HepG2 (cell line): ENCODE results near the gene SMIM14. TPM values are rescaled to one million over a fixed set of nuclear protein-coding genes. Genes with fewer than 3 reads are reported as not detected.

Experiments
- CEBPB ChIP-seq: IDR thresholded peaks from 2 replicates; pipeline ENCODE4 v1.6.1; 2011; ENCODE audit warnings: low read depth, low read length, improper control_type of control experiment, borderline replicate concordance
- GATAD2A ChIP-seq: IDR thresholded peaks from 2 replicates; pipeline ENCODE4 v1.6.1; 2016
- KLF6 ChIP-seq: IDR thresholded peaks from 2 replicates; pipeline ENCODE4 v1.8.0; 2016; ENCODE audit warnings: missing biosample characterization, missing genetic modification reagents
- MAZ ChIP-seq, 2 experiments: sonication (generic) in 1 of 2; formaldehyde crosslinking in 1 of 2; IDR thresholded peaks; 2 replicates each; pipeline versions ENCODE4 v1.5.0 to v1.6.1; 2012 to 2020; ENCODE audit warnings: low read depth in 2 of 2, mild to moderate bottlenecking in 2 of 2, borderline replicate concordance in 1 of 2, improper control_type of control experiment in 1 of 2, low read length in 1 of 2, missing genetic modification reagents in 1 of 2, moderate library complexity in 1 of 2
- MBD4 ChIP-seq: IDR thresholded peaks from 2 replicates; pipeline ENCODE4 v1.6.1; 2012; ENCODE audit warnings: low read length, inconsistent platforms, borderline replicate concordance
- NCOA5 ChIP-seq: sonication (generic); formaldehyde crosslinking; IDR thresholded peaks from 2 replicates; pipeline ENCODE4 v1.4.0; 2020; ENCODE audit warnings: missing genetic modification reagents
- POLR2AphosphoS5 ChIP-seq: IDR thresholded peaks from 2 replicates; pipeline ENCODE4 v1.6.1; 2012; ENCODE audit warnings: low read depth, low read length
- SSRP1 ChIP-seq: IDR thresholded peaks from 2 replicates; pipeline ENCODE4 v1.6.1; 2016; ENCODE audit warnings: control low read depth
- ZBTB8A ChIP-seq: sonication (generic); formaldehyde crosslinking; IDR thresholded peaks from 2 replicates; pipeline ENCODE4 v1.4.0; 2020; ENCODE audit warnings: mild to moderate bottlenecking, low read depth, missing genetic modification reagents, borderline replicate concordance
- ZNF446 ChIP-seq: sonication (generic); formaldehyde crosslinking; IDR thresholded peaks from 2 replicates; pipeline ENCODE4 v1.5.0; 2020; ENCODE audit warnings: mild to moderate bottlenecking, missing genetic modification reagents
- ZNF549 ChIP-seq: sonication (generic); formaldehyde crosslinking; IDR thresholded peaks from 2 replicates; pipeline ENCODE4 v1.5.0; 2020; ENCODE audit warnings: missing genetic modification reagents
- ZNF672 ChIP-seq: sonication (generic); formaldehyde crosslinking; IDR thresholded peaks from 2 replicates; pipeline ENCODE4 v1.8.1; 2022; ENCODE audit warnings: missing genetic modification reagents
- ZNF749 ChIP-seq: sonication (generic); formaldehyde crosslinking; IDR thresholded peaks from 2 replicates; pipeline ENCODE4 v1.8.0; 2022; ENCODE audit warnings: mild to moderate bottlenecking, missing genetic modification reagents, moderate library complexity, borderline replicate concordance
- polyA plus RNA-seq, 8 experiments: library from polyadenylated mRNA; depleted of rRNA in 3 of 8; stranded (reverse) in 7 of 8; unstranded in 1 of 8; fragments of >200 nt; fragmentation: Illumina TruSeq in 4 of 8; extraction: Trizol in 4 of 8; gene quantifications; 2 replicates each; pipeline versions ENCODE4 v1.2.1 to v1.2.3, GENCODE V29; 2011 to 2016; ENCODE audit warnings: low read depth in 4 of 8, missing spikeins in 1 of 8, mixed read lengths in 1 of 8; ENCODE audit not compliant: insufficient read depth in 1 of 8
- small RNA-seq, 3 experiments: library from RNA; depleted of rRNA; stranded (forward); fragments of <200 nt; gene quantifications; one replicate each; pipeline ENCODE3, GENCODE V24; 2012; ENCODE audit warnings: low read depth in 2 of 3, low replicate concordance in 1 of 3; ENCODE audit not compliant: insufficient read length in 3 of 3, insufficient read depth in 2 of 3
- total RNA-seq, 5 experiments: library from RNA; depleted of rRNA; stranded (reverse); fragments of >200 nt; fragmentation: Illumina TruSeq; extraction: Trizol; gene quantifications; 2 replicates each; pipeline ENCODE4 v1.2.3, GENCODE V29; 2016; ENCODE audit warnings: low read depth in 1 of 5
- TF ChIP-seq, protein P1 (sequence below): sonication (generic); formaldehyde crosslinking; IDR thresholded peaks from 2 replicates; pipeline ENCODE4 v1.5.0; 2020; ENCODE audit warnings: mild to moderate bottlenecking, missing genetic modification reagents

SMIM14 gene
- total and polyA plus RNA-seq, 2 of the 13 experiments (the other 11 are each of a cell fraction or from before 2014, with no cell fraction given): 16.3 to 28.1 TPM

DNA sequence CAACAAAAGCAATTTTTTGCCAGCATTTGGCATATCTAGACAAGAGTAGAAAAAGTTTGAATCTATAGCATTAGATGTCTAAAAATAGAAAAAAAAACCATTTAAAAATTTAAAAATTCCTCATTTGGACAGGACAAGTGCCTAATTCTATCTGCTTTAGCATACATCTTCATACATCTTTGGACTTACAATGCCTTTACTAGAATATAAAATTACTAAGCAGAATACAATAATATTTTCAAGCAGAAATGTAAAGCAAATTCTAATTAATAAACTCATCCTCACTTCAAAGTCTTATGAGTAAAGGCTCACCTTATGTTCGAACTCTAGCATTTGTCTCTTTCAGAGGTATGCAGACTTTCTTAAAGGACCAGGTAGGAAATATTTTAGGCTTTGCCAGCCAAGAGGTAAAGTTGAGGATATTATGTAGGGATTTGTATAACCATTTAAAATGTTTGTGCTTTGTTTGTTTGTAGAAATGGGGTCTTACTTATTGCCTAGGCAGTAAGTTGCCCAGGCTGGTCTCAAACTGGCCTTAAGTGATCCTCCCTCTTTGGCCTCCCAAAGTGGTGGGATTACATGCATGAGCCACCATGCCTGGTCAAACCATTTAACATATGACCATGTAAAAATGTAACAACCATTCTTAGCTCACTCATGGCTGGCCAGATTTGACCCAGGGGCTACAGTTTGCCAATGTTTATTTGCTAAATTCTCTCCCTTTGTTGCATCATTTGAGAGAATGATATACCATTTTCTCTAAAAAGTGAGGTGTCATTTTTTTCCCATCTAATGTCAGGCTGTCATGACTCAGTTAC is 140.5 kb downstream of the SMIM14 start (continued):
- TF ChIP-seq CEBPB (peak; percentile 32; the same call in 1 of the 2 replicates), KLF6 (CRISPR knock-in tag) (0 out of 2 replicates have a peak, but pooled peaks have one; percentile 27), MAZ (IDR thresholded peaks at IDR 0.05; ENCODE audit: borderline replicate concordance, low read depth, low read length) (no peak), MAZ (CRISPR knock-in tag; IDR thresholded peaks at IDR 0.05; ENCODE audit: low read depth) (no peak), SSRP1 (CRISPR knock-in tag) (peak; percentile 57; the same call in 1 of the 2 replicates), ZNF446 (no peak), ZNF549 (CRISPR knock-in tag) (no peak), MBD4 (peak; percentile 70; the same call in 1 of the 2 replicates), ZNF672 (no peak), GATAD2A (CRISPR knock-in tag) (0 out of 2 replicates have a peak, but pooled peaks have one; percentile 8), ZNF749 (peak; percentile 40; the same call in 1 of the 2 replicates), POLR2AphosphoS5 (peak; percentile 79), ZBTB8A (CRISPR knock-in tag) (no peak), NCOA5 (no peak)
- TF ChIP-seq, protein P1, sequence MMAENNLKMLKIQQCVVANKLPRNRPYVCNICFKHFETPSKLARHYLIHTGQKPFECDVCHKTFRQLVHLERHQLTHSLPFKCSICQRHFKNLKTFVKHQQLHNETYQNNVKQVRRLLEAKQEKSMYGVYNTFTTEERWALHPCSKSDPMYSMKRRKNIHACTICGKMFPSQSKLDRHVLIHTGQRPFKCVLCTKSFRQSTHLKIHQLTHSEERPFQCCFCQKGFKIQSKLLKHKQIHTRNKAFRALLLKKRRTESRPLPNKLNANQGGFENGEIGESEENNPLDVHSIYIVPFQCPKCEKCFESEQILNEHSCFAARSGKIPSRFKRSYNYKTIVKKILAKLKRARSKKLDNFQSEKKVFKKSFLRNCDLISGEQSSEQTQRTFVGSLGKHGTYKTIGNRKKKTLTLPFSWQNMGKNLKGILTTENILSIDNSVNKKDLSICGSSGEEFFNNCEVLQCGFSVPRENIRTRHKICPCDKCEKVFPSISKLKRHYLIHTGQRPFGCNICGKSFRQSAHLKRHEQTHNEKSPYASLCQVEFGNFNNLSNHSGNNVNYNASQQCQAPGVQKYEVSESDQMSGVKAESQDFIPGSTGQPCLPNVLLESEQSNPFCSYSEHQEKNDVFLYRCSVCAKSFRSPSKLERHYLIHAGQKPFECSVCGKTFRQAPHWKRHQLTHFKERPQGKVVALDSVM (CRISPR knock-in tag): peak; percentile 81

Small RNAs within 50 kb of the gene (small RNA-seq; reads per million reads assigned to genes)
- 0 reads per million in 3 experiments for gene RNU7-11P

Other genes starting within 250 kb of the SMIM14 start
- gene KLB, start 231.9 kb downstream of the SMIM14 start, total RNA-seq (2016; rRNA removed; fragmentation: Illumina TruSeq; extraction: Trizol): 41.9 and 82.0 TPM in 2 replicates
- gene KLB, start 231.9 kb downstream of the SMIM14 start, polyA plus RNA-seq (2011; rRNA removed): 22.6 and 25.3 TPM in 2 replicates
- gene RPL9, start 179.9 kb downstream of the SMIM14 start, total RNA-seq (2016; rRNA removed; fragmentation: Illumina TruSeq; extraction: Trizol): 2,148 and 2,808 TPM in 2 replicates
- gene RPL9, start 179.9 kb downstream of the SMIM14 start, polyA plus RNA-seq (2011; rRNA removed): 849 and 993 TPM in 2 replicates
- gene LIAS, start 179.8 kb downstream of the SMIM14 start, total RNA-seq (2016; rRNA removed; fragmentation: Illumina TruSeq; extraction: Trizol): 16.6 and 18.3 TPM in 2 replicates
- 11.4 and 16.0 TPM in 2 replicates for gene LIAS, start 179.8 kb downstream of the SMIM14 start, polyA plus RNA-seq (2011; rRNA removed)
- 384 and 661 TPM in 2 replicates for gene UGDH, start 111.4 kb downstream of the SMIM14 start, total RNA-seq (2016; rRNA removed; fragmentation: Illumina TruSeq; extraction: Trizol)
- 89.8 and 99.0 TPM in 2 replicates for gene UGDH, start 111.4 kb downstream of the SMIM14 start, polyA plus RNA-seq (2011; rRNA removed)
- gene UBE2K, start 59.3 kb upstream of the SMIM14 start, total RNA-seq (2016; rRNA removed; fragmentation: Illumina TruSeq; extraction: Trizol): 36.2 and 72.9 TPM in 2 replicates
- 58.7 and 81.0 TPM in 2 replicates for gene UBE2K, start 59.3 kb upstream of the SMIM14 start, polyA plus RNA-seq (2011; rRNA removed)